K562 (cell line): ENCODE measurements around the gene CFAP92. TPM values are rescaled to one million over a fixed set of nuclear protein-coding genes. Genes with fewer than 3 reads are reported as not detected.

Source experiments
- ATAC-seq: fragments of 200-7000 bp; cut with Tn5 transposase; 3 replicates; pipeline ENCODE4 v1.9.1; 2020; ENCODE audit warnings: moderate library complexity
- BruUV-seq: library from RNA; stranded (reverse); fragments of 400-500 nt; replicated peaks from 2 replicates; lab custom pipeline; 2021; lab: Mats Ljungman, UMichigan
- CTCF ChIA-PET: fragments of 300-600 bp; formaldehyde crosslinking; extraction: SDS; loops from one replicate; lab custom pipeline; 2021; ENCODE audit warnings: low intra/inter-chr PET ratio; lab: Yijun Ruan, JAX
- POLR2A ChIA-PET: fragments of 300-600, 350-650 bp; sonication (Branson Sonifier 250); formaldehyde crosslinking; extraction: SDS; loops from one replicate; lab custom pipeline; 2021; ENCODE audit warnings: antibody characterized with exemption, inconsistent platforms; lab: Yijun Ruan, JAX
- DNase-seq, 4 experiments: peaks; one replicate each; pipeline versions ENCODE4 v3.0.0 to v3.0.0-alpha.2; 2011 to 2018; ENCODE audit warnings: low spot score in 3 of 4, mixed read lengths in 3 of 4; ENCODE audit errors: extremely low read depth in 1 of 4
- FAIRE-seq: peaks from 2 replicates; lab custom pipeline; 2011; peaks lifted over from hg19 to GRCh38; lab: Jason Lieb, UNC
- H2AFZ ChIP-seq: 2 replicates; pipeline ENCODE4 v1.6.0; 2011; ENCODE audit warnings: low read depth, low read length, control low read depth, inconsistent platforms
- H3K27ac ChIP-seq: fragments of 200-600 bp; 3 replicates; pipeline ENCODE4 v1.8.0; 2011; ENCODE audit warnings: low read depth, mild to moderate bottlenecking, control low read depth, inconsistent platforms, low read length, moderate library complexity, mixed read lengths; ENCODE audit errors: extremely low read depth
- H3K27me3 ChIP-seq, 2 experiments: fragments of 300-600 bp in 1 of 2; 2 replicates in 1 of 2; 3 replicates in 1 of 2; pipeline versions ENCODE4 v1.6.0 to v1.8.0; 2011; ENCODE audit warnings: inconsistent platforms in 2 of 2, low read length in 2 of 2, mild to moderate bottlenecking in 1 of 2, mixed read lengths in 1 of 2, moderate library complexity in 1 of 2; ENCODE audit not compliant: control insufficient read depth in 2 of 2, insufficient read depth in 2 of 2
- H3K36me3 ChIP-seq: fragments of 300-600 bp; 3 replicates; pipeline ENCODE4 v1.8.0; 2011; ENCODE audit warnings: mild to moderate bottlenecking, low read length, inconsistent platforms; ENCODE audit not compliant: control insufficient read depth, insufficient read depth
- H3K4me1 ChIP-seq, 2 experiments: fragments of 200-600 bp in 1 of 2; replicated peaks in 1 of 2; 2 replicates in 1 of 2; 3 replicates in 1 of 2; pipeline versions ENCODE4 v1.5.1 to v1.8.0; 2011; ENCODE audit warnings: inconsistent platforms in 2 of 2, low read length in 2 of 2, mild to moderate bottlenecking in 1 of 2, mixed read lengths in 1 of 2, moderate library complexity in 1 of 2; ENCODE audit not compliant: control insufficient read depth in 2 of 2, insufficient read depth in 2 of 2
- H3K4me2 ChIP-seq: 2 replicates; pipeline ENCODE4 v1.6.1; 2011; ENCODE audit warnings: low read length, control low read depth, inconsistent platforms, mixed read lengths; ENCODE audit not compliant: insufficient read depth
- H3K4me3 ChIP-seq: fragments of 200-600 bp; sonication (generic), shearing (Covaris generic); 2 replicates; pipeline ENCODE4 v1.5.1; 2016; ENCODE audit warnings: control low read depth, inconsistent platforms
- H3K79me2 ChIP-seq: fragments of 200-600 bp; 3 replicates; pipeline ENCODE4 v1.8.0; 2011; ENCODE audit warnings: low read length, inconsistent platforms; ENCODE audit not compliant: control insufficient read depth, insufficient read depth
- H3K9ac ChIP-seq, 2 experiments: 2 replicates each; pipeline versions ENCODE4 v1.6.0 to v1.6.1; 2011; ENCODE audit warnings: low read depth in 2 of 2, low read length in 2 of 2, control low read depth in 1 of 2, inconsistent platforms in 1 of 2, mild to moderate bottlenecking in 1 of 2, mixed read lengths in 1 of 2; ENCODE audit not compliant: insufficient read depth in 1 of 2
- H3K9me1 ChIP-seq: one replicate; pipeline ENCODE4 v1.6.0; 2011; ENCODE audit warnings: inconsistent platforms, mild to moderate bottlenecking, low read length, moderate library complexity; ENCODE audit not compliant: control insufficient read depth, insufficient read depth
- H3K9me3 ChIP-seq: replicated peaks from 2 replicates; pipeline ENCODE4 v1.5.1; 2011; ENCODE audit warnings: low read depth, low read length, inconsistent platforms; ENCODE audit not compliant: control insufficient read depth, insufficient read depth
- H4K20me1 ChIP-seq: replicated peaks from 2 replicates; pipeline ENCODE4 v1.6.1; 2011; ENCODE audit warnings: low read length, inconsistent platforms, mixed read lengths; ENCODE audit not compliant: control insufficient read depth, insufficient read depth
- CREB3L1 ChIP-seq: fragments of 450-650 bp; IDR thresholded peaks from 2 replicates; pipeline ENCODE4 v1.6.1; 2014; ENCODE audit warnings: low read depth, mild to moderate bottlenecking, moderate library complexity, borderline replicate concordance
- GTF3C2 ChIP-seq: IDR thresholded peaks from 3 replicates; pipeline ENCODE4 v1.6.1; 2011; ENCODE audit warnings: borderline replicate concordance, mild to moderate bottlenecking, moderate library complexity; ENCODE audit not compliant: insufficient read length; ENCODE audit errors: extremely low read depth
- HDAC3 ChIP-seq: fragments of 450-650 bp; IDR thresholded peaks from 2 replicates; pipeline ENCODE4 v1.6.1; 2018; ENCODE audit warnings: borderline replicate concordance, mild to moderate bottlenecking, moderate library complexity; ENCODE audit not compliant: partially characterized antibody
- HDAC6 ChIP-seq: IDR thresholded peaks from 2 replicates; pipeline ENCODE4 v1.6.1; 2012; ENCODE audit warnings: low read depth, mild to moderate bottlenecking, control low read depth, inconsistent platforms, low read length, moderate library complexity
- KLF13 ChIP-seq: fragments of 450-650 bp; IDR thresholded peaks from 2 replicates; pipeline ENCODE4 v1.6.1; 2016; ENCODE audit warnings: missing genetic modification characterization, low read depth, mild to moderate bottlenecking, missing compliant biosample characterization, moderate library complexity, borderline replicate concordance
- NR1H2 ChIP-seq: sonication (generic); formaldehyde crosslinking; IDR thresholded peaks from 2 replicates; pipeline ENCODE4 v1.4.0; 2020; ENCODE audit warnings: mild to moderate bottlenecking, missing genetic modification reagents
- PURB ChIP-seq: sonication (generic); formaldehyde crosslinking; IDR thresholded peaks from 2 replicates; pipeline ENCODE4 v1.9.0; 2021; ENCODE audit warnings: low read depth, mild to moderate bottlenecking, missing genetic modification reagents
- SFPQ ChIP-seq: fragments of 200-400 bp; formaldehyde crosslinking; IDR thresholded peaks from 2 replicates; pipeline ENCODE4 v1.6.1; 2017; ENCODE audit warnings: mild to moderate bottlenecking, low read depth, low read length, moderate library complexity
- ZNF41 ChIP-seq: fragments of 250-450 bp; sonication (Bioruptor Pico); conservative IDR thresholded peaks from 2 replicates; pipeline ENCODE4 v1.4.0; 2020; ENCODE audit warnings: mild to moderate bottlenecking
- ZNF778 ChIP-seq: fragments of 450-650 bp; formaldehyde crosslinking; IDR thresholded peaks from 2 replicates; pipeline ENCODE4 v1.4.0; 2020; ENCODE audit warnings: mild to moderate bottlenecking, moderate library complexity
- WGBS: fragments of 100-300 bp; shearing (Covaris generic); methylation state at CpG from one replicate; pipeline ENCODE4 v1.1.6; 2016; ENCODE audit warnings: low coverage, mixed read lengths; ENCODE audit not compliant: insufficient coverage; ENCODE audit errors: missing lambda C conversion rate; 5-methylcytosine and 5-hydroxymethylcytosine counted together
- in situ Hi-C: fragments of 300-500 bp; cut with MboI; formaldehyde crosslinking; loops from 4 replicates; pipeline ENCODE4 v1.15.0; 2018; ENCODE audit warnings: inconsistent platforms, mixed read lengths
- intact Hi-C: fragments of 100-400 bp; cut with micrococcal nuclease; formaldehyde crosslinking; loops from 2 replicates; pipeline ENCODE4 v1.14.2; 2022
- polyA plus RNA-seq, 8 experiments: library from polyadenylated mRNA; depleted of rRNA in 4 of 8; stranded (reverse) in 5 of 8; unstranded in 3 of 8; fragments of >200 nt; fragmentation: Nextera tagmentation in 2 of 8; fragmentation: Illumina TruSeq in 1 of 8; extraction: Ambion mirVana in 2 of 8; extraction: Trizol in 1 of 8; gene quantifications; 2 replicates each; pipeline versions ENCODE4 v1.2.1 to v1.2.3, GENCODE V29; 2011 to 2014; ENCODE audit warnings: inconsistent platforms in 1 of 8, missing spikeins in 1 of 8
- total RNA-seq, 7 experiments: library from RNA; depleted of rRNA in 6 of 7; stranded (reverse); fragments of >200 nt in 6 of 7; fragmentation: Illumina TruSeq in 2 of 7; extraction: Trizol in 2 of 7; gene quantifications; 2 replicates each; pipeline versions ENCODE4 v1.2.1 to v1.2.3, GENCODE V29; 2011 to 2021; ENCODE audit warnings: low replicate concordance in 1 of 7

CFAP92 gene
- total and polyA plus RNA-seq, 9 of the 15 experiments (the other 6 are each of a cell fraction or from before 2014, with no cell fraction given): 0.06 to 0.62 (median 0.36) TPM

GRCh38 chr3:129003578-129004112 lies 9.8 kb upstream of the CFAP92 start:
- intact Hi-C loops: no loop called here
- FAIRE-seq (no peak), ATAC-seq (no peak), DNase-seq (no peak)
- BruUV-seq: no TSS peak
- Histone ChIP-seq H3K9me3 (no peaks in the 10 kb centered on the region), H3K4me3 (no peak overlapping the region), H3K9ac (no peak overlapping the region), H3K79me2 (no peaks in the 10 kb centered on the region), H3K4me1 (peaks cover 0 to 17% of the 10 kb centered on the region in 2 experiments; a peak in 2 of 5 replicates), H3K27ac (no peak overlapping the region), H3K36me3 (no peaks in the 10 kb centered on the region), H3K4me2 (no peak overlapping the region), H3K9me1 (no peaks in the 10 kb centered on the region), H2AFZ (no peak overlapping the region), H3K27me3 (peaks cover 11 to 45% of the 10 kb centered on the region in 2 experiments; a peak in 4 of 5 replicates), H4K20me1 (no peaks in the 10 kb centered on the region)
- WGBS: 61% methylated on average over 18 of the region's 55 CpGs
- TF ChIP-seq NR1H2 (CRISPR knock-in tag) (no peak), KLF13 (tag) (no peak), HDAC6 (no peak), GTF3C2 (no peak), ZNF41 (no peak), PURB (CRISPR knock-in tag) (no peak), SFPQ (no peak), ZNF778 (CRISPR knock-in tag) (no peak), CREB3L1 (no peak), HDAC3 (no peak)
- ChIA-PET CTCF (no interaction called here), POLR2A (no interaction called here)
- in situ Hi-C loops: no loop called here
